Activated naive CD8-positive, alpha-beta T cell treated with anti-CD3 and anti-CD28 coated beads, Interleukin-2, amount 10 ng/mL, durations not matched to agents 7 days and 5 days (primary cell): Measurements from ENCODE around the gene TMEM38B. TPM values are rescaled to one million over a fixed set of nuclear protein-coding genes. Genes with fewer than 3 reads are reported as not detected.
"Not testable (repeated sequence)": the region's sequence is repeated elsewhere in the genome, so short reads cannot be mapped to it uniquely, and the experiment has no call there.

Source experiments
- ATAC-seq: fragments of 150-1000 bp; cut with Tn5 transposase; one replicate; pipeline ENCODE4 v1.10.0; 2021; ENCODE audit warnings: low read depth, moderate library complexity
- POLR2A ChIA-PET: fragments of 350-600 bp; sonication (Branson Sonifier 250); formaldehyde crosslinking; loops from one replicate; lab custom pipeline; 2021; ENCODE audit warnings: antibody characterized with exemption; lab: Charles Lee
- DNase-seq: peaks from one replicate; pipeline ENCODE4 v3.0.0; 2021
- H3K27ac Mint-ChIP-seq: one replicate; pipeline ENCODE4 v1.8.0; 2022; ENCODE audit warnings: mild to moderate bottlenecking, mixed read lengths
- H3K27me3 Mint-ChIP-seq: one replicate; pipeline ENCODE4 v1.8.0; 2022; ENCODE audit warnings: mild to moderate bottlenecking, moderate library complexity, mixed read lengths
- H3K36me3 Mint-ChIP-seq: one replicate; pipeline ENCODE4 v1.8.0; 2021; ENCODE audit warnings: mild to moderate bottlenecking, mixed read lengths
- H3K4me1 Mint-ChIP-seq: one replicate; pipeline ENCODE4 v1.8.0; 2021; ENCODE audit warnings: mixed read lengths
- H3K4me3 Mint-ChIP-seq: one replicate; pipeline ENCODE4 v1.8.0; 2022; ENCODE audit warnings: mild to moderate bottlenecking, moderate library complexity, mixed read lengths
- H3K9me3 Mint-ChIP-seq: one replicate; pipeline ENCODE4 v1.8.0; 2021; ENCODE audit warnings: mixed read lengths
- total RNA-seq, 2 experiments: library from RNA; stranded (reverse); gene quantifications; one replicate each; pipeline ENCODE4 v1.2.3, GENCODE V29; 2021

TMEM38B gene
- total RNA-seq, 2 experiments from 2014 or later = 8.6 to 9.4 TPM

DNA sequence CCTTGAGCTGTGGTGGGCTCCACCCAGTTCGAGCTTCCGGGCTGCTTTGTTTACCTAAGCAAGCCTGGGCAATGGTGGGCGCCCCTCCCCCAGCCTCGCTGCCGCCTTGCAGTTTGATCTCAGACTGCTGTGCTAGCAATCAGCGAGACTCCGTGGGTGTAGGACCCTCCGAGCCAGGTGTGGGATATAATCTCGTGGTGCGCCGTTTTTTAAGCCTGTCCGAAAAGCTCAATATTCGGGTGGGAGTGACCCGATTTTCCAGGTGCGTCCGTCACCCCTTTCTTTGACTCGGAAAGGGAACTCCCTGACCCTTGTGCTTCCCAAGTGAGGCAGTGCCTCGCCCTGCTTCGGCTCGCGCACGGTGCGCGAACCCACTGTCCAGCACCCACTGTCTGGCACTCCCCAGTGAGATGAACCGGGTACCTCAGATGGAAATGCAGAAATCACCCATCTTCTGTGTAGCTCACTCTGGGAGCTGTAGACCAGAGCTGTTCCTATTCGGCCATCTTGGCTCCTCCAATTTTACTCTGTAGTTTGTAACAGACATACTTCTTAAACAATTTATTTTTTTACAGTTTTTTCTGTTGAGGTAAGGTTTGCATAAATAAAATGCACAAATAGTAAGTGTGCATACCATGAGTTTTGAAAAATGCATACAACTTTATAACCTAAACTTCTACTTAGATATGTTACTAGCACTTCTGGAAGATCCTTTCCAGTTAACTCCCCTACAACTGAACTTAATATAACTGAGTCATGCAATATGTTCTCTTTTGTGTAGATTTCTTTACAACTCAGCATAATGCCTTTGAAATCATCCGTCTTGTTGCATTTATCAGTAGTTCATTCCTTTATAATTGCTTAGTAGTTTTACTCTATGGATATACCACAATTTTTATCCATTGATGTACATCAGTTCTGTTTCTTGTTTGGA, 88.5 kb downstream of the TMEM38B start:
- H3K36me3 Mint-ChIP-seq, H3K27ac Mint-ChIP-seq, H3K27me3 Mint-ChIP-seq, H3K9me3 Mint-ChIP-seq, H3K4me1 Mint-ChIP-seq, ATAC-seq, DNase-seq, H3K4me3 Mint-ChIP-seq, POLR2A ChIA-PET: not testable (repeated sequence)

- ATAC-seq, H3K27ac Mint-ChIP-seq, H3K4me1 Mint-ChIP-seq, POLR2A ChIA-PET, H3K9me3 Mint-ChIP-seq, H3K27me3 Mint-ChIP-seq, DNase-seq, H3K4me3 Mint-ChIP-seq: not testable (repeated sequence)
- H3K36me3 Mint-ChIP-seq = peaks cover 11% of the 10 kb centered on the region
Observed at GRCh38 chr9:105783495-105783872, 89.1 kb downstream of the TMEM38B start.

DNA sequence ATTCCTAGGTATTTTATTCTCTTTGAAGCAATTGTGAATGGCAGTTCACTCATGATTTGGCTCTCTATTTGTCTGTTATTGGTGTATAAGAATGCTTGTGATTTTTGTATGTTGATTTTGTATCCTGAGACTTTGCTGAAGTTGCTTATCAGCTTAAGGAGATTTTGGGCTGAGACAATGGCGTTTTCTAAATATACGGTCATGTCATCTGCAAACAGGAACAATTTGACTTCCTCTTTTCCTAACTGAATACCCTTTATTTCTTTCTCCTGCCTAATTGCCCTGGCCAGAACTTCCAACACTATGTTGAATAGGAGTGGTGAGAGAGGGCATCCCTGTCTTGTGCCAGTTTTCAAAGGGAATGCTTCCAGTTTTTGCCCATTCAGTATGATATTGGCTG, 92.5 kb downstream of the TMEM38B start:
- H3K9me3 Mint-ChIP-seq, DNase-seq, H3K4me3 Mint-ChIP-seq, POLR2A ChIA-PET, H3K4me1 Mint-ChIP-seq, H3K27me3 Mint-ChIP-seq, H3K27ac Mint-ChIP-seq, ATAC-seq: not testable (repeated sequence)
- peaks cover 13% of the 10 kb centered on the region for H3K36me3 Mint-ChIP-seq

- Mint-ChIP-seq H3K27me3 (no peaks in the 10 kb centered on the region), H3K27ac (no peak overlapping the region), H3K4me3 (no peak overlapping the region), H3K9me3 (peaks cover 8% of the 10 kb centered on the region), H3K36me3 (no peaks in the 10 kb centered on the region), H3K4me1 (no peaks in the 10 kb centered on the region)
- POLR2A ChIA-PET = no interaction called here
- ATAC-seq (no peak), DNase-seq (no peak)
Observed at GRCh38 chr9:105816202-105816744, 121.9 kb downstream of the TMEM38B start.

GRCh38 chr9:105816981-105817380, 122.6 kb downstream of the TMEM38B start:
- Mint-ChIP-seq H3K9me3 (peaks cover 6% of the 10 kb centered on the region), H3K36me3 (no peaks in the 10 kb centered on the region)
- POLR2A ChIA-PET = no interaction called here

DNA sequence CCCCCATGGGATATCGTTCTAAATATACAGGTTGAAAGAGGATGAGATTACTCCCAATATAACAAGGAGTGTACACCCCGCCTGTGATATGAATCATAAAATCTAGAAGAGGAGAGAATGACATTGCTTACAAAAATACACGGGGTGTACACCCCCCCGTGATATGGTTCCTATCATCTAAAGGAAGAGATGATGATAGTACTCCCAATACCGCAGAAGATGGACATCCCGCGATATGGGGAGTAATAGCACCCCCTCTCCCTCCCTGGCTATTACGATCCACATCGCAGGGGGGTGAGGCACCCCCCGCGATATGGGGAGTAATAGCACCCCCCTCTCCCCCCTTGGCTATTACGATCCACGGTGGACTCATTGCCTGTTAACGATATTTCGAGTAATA, 124.6 kb downstream of the TMEM38B start:
- Mint-ChIP-seq H3K9me3 (peaks cover 9% of the 10 kb centered on the region), H3K27me3 (no peaks in the 10 kb centered on the region), H3K27ac (no peak overlapping the region), H3K4me3 (no peak overlapping the region), H3K36me3 (no peaks in the 10 kb centered on the region), H3K4me1 (no peaks in the 10 kb centered on the region)
- no peak for DNase-seq
- POLR2A ChIA-PET = no interaction called here
- ATAC-seq = peak; percentile 16

More at GRCh38 chr9:105816981-105817380, 122.6 kb downstream of the TMEM38B start:
- H3K4me1 Mint-ChIP-seq = no peaks in the 10 kb centered on the region
- no peak for ATAC-seq
- no peaks in the 10 kb centered on the region for H3K27me3 Mint-ChIP-seq
- DNase-seq = no peak
- no peak overlapping the region for H3K27ac Mint-ChIP-seq
- H3K4me3 Mint-ChIP-seq = no peak overlapping the region

GRCh38 chr9:105822814-105823213, 128.5 kb downstream of the TMEM38B start:
- peaks cover 6% of the 10 kb centered on the region for H3K9me3 Mint-ChIP-seq
- POLR2A ChIA-PET = no interaction called here
- H3K4me1 Mint-ChIP-seq = no peaks in the 10 kb centered on the region
- no peaks in the 10 kb centered on the region for H3K27me3 Mint-ChIP-seq
- no peak for DNase-seq
- H3K27ac Mint-ChIP-seq = no peak overlapping the region
- H3K4me3 Mint-ChIP-seq = no peak overlapping the region
- ATAC-seq = peak; percentile 22
- H3K36me3 Mint-ChIP-seq = no peaks in the 10 kb centered on the region

Other genes with a start within 250 kb of the TMEM38B start
- gene FSD1L, start 246.5 kb upstream of the TMEM38B start, total RNA-seq = 1 to 10 TPM; 4.8 to 4.9 TPM
- gene FKTN, start 136.4 kb upstream of the TMEM38B start, total RNA-seq = 10 to 100 TPM; 14.8 to 15.7 TPM
- gene TAL2, start 32.1 kb upstream of the TMEM38B start, total RNA-seq = not detected